ENCODE results near the gene ZNF777.
"Not testable (repeated sequence)": the region's sequence is repeated elsewhere in the genome, so short reads cannot be mapped to it uniquely, and the experiment has no call there.

Gene ZNF777

DNA sequence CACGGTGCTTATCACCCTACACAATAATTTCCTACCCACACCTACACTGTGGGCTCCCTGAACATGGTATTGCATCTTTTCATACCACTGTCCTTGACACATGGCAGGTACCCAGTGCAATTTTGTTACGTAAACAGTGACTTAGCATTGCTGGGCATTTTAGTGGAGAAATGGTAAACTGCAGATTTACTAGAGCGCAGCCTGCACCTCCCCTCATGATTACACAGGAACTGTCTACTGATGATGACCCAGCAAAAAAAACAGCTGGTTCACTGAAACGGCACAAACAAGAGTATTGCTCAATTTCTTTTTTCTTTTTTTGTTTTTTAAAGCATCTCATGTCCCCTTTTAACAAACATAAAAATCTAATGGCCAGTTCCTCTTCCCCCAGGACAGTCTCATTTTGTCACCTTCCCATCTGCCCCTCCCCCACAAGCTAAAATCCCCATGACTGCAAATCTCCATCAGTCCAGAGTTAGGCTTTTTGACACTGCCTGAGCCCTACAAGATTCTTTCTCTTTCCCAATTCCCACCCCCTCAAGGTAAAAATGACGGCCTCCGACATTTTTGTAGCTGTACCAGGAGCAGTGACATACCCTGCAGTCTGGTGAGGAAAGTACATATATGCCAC is 34.0 kb upstream of the ZNF777 start:
- TF ChIP-seq, protein P1, sequence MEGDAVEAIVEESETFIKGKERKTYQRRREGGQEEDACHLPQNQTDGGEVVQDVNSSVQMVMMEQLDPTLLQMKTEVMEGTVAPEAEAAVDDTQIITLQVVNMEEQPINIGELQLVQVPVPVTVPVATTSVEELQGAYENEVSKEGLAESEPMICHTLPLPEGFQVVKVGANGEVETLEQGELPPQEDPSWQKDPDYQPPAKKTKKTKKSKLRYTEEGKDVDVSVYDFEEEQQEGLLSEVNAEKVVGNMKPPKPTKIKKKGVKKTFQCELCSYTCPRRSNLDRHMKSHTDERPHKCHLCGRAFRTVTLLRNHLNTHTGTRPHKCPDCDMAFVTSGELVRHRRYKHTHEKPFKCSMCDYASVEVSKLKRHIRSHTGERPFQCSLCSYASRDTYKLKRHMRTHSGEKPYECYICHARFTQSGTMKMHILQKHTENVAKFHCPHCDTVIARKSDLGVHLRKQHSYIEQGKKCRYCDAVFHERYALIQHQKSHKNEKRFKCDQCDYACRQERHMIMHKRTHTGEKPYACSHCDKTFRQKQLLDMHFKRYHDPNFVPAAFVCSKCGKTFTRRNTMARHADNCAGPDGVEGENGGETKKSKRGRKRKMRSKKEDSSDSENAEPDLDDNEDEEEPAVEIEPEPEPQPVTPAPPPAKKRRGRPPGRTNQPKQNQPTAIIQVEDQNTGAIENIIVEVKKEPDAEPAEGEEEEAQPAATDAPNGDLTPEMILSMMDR (IDR thresholded peaks at IDR 0.05; ENCODE audit: low read depth, low read length, missing control alignments): no peak
- no peak overlapping the region for H3K4me3 ChIP-seq (ENCODE audit: low read depth, low read length)
- in situ Hi-C loops (cut with HindIII; ENCODE audit: low sequenced_read_pairs): no loop called here
- DNase-seq (ENCODE audit: low read depth): no peak

DNA sequence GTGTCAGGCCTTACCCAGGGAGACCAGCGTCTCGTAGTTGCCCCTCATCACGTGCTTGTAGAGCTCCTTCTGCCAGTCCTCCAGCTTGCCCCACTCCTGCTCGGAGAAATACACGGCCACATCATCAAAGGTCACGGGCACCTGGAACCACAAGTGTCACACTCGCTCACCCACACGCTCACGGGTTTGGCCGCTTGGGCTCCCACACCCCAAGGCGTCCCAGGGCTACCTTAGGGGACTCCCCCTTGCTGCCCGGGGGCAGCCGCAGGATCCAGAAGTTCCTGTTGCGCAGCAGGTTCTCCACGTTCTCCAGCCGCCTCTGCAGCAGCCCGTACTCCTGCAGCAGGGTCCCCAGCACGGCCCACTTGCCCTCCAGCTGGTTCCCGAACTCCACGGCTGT is 33.1 kb upstream of the ZNF777 start:
- H3K4me3 ChIP-seq (ENCODE audit: low read depth, low read length); in situ Hi-C loops (cut with HindIII; ENCODE audit: low sequenced_read_pairs); DNase-seq (ENCODE audit: low read depth): not testable (repeated sequence)

DNA sequence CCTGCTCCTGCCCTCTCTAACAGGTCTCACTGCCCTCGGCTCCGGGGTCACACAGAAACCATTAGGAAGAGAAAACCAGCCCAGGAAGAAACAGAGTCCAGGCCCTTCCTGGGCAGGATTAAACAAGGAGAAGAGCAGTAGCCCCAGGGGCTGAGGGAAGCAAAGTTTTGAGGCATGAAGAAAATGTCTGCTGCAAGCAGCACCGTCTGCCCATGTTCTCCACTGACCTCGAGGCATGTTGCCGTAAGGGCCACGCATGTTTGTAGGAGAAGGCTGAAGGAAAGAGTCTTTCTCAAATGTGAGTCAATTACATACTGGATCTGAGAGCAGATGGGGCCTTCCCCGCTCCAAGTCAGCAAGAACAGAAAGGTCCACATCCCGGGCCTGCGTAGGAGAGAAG is 32.5 kb upstream of the ZNF777 start:
- in situ Hi-C loops (cut with HindIII; ENCODE audit: low sequenced_read_pairs): no loop called here
- TF ChIP-seq, protein P1 (IDR thresholded peaks at IDR 0.05; ENCODE audit: low read depth, low read length, missing control alignments): no peak
- DNase-seq (ENCODE audit: low read depth): no peak
- no peak overlapping the region for H3K4me3 ChIP-seq (ENCODE audit: low read depth, low read length)

DNA sequence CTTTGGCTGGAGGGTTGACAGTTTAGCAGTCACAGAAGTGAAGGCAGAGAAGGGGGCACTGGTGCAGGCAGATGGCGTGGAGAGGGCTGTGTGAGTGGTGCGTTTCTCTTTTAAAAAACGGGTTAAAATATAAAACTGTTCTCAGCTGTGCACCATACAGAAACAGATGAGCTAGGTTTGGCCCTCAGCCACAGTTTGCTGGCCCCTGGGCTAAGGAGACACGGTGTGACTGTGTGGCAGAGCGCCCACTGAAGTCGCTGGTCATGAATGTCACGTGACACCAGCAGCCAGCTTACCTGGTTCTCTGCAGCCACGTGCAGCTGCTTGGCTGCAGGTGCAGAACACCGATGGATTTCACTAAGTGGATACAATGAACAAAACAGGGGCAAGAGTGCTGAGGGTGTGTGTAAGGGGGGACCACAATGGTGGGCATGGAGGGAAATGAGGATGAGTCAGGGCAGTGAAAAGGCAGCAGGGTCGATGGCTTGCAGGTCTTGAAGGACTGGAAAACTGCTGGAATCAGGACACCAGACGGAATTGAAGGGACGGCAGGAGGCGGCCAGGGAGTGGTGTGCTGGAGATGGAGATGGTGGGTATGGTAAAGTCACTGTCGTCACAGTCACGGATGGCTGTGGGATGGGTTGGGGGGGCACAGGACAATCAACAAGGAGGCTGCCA is 29.4 kb upstream of the ZNF777 start:
- no peak for DNase-seq (ENCODE audit: low read depth)
- H3K4me3 ChIP-seq (ENCODE audit: low read depth, low read length): no peak overlapping the region
- in situ Hi-C loops (cut with HindIII; ENCODE audit: low sequenced_read_pairs): no loop called here
- TF ChIP-seq, protein P1 (IDR thresholded peaks at IDR 0.05; ENCODE audit: low read depth, low read length, missing control alignments): no peak

DNA sequence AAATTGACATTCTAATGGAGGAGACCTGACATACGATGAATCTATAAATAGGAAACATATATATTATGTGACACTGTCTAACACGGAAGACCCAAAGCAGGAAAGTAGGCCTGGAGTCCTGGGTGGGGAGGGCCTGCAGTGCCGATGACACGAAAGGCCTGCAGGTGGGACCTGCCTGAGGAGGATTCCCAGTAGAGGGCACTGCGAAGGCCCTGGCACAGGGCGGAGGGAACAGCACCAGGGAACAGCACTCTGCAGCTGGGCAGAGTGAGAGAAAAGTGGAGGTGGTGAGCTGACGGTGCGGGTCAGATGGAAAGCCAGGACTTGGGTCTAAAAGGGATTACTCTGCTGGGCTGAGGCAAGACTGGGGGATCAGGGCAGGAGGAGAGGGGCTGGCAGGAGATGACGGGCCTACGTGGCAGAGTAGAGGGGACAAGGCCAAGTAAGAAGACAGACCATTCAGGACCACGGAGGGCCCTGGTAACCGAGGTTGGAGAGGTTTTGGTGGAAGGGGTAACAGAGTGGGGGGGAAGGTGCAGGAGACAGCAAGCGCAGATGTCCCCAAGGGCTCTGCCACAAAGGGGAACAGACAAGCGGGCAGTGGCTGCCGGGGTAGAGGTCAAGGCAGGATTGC is 28.6 kb upstream of the ZNF777 start:
- DNase-seq (ENCODE audit: low read depth): no peak
- TF ChIP-seq, protein P1 (IDR thresholded peaks at IDR 0.05; ENCODE audit: low read depth, low read length, missing control alignments): peak; percentile 17
- in situ Hi-C loops (cut with HindIII; ENCODE audit: low sequenced_read_pairs): no loop called here
- no peak overlapping the region for H3K4me3 ChIP-seq (ENCODE audit: low read depth, low read length)

GRCh38 chr7:149479568-149479967 is 18.7 kb upstream of the ZNF777 start:
- TF ChIP-seq, protein P1 (IDR thresholded peaks at IDR 0.05; ENCODE audit: low read depth, low read length, missing control alignments): no peak
- no peak overlapping the region for H3K4me3 ChIP-seq (ENCODE audit: low read depth, low read length)
- no peak for DNase-seq (ENCODE audit: low read depth)
- in situ Hi-C loops (cut with HindIII; ENCODE audit: low sequenced_read_pairs): no loop called here

GRCh38 chr7:149478754-149479153 is 17.9 kb upstream of the ZNF777 start:
- no peak overlapping the region for H3K4me3 ChIP-seq (ENCODE audit: low read depth, low read length)

More at GRCh38 chr7:149478754-149479153, 17.9 kb upstream of the ZNF777 start:
- TF ChIP-seq, protein P1 (IDR thresholded peaks at IDR 0.05; ENCODE audit: low read depth, low read length, missing control alignments): no peak
- in situ Hi-C loops (cut with HindIII; ENCODE audit: low sequenced_read_pairs): no loop called here
- DNase-seq (ENCODE audit: low read depth): no peak
